Pons (tissue), 1 donor: ENCODE data around the gene RAMP2.
"Not testable (repeated sequence)": the region's sequence is repeated elsewhere in the genome, so short reads cannot be mapped to it uniquely, and the experiment has no call there.

Experiments used
- DNase-seq: peaks from one replicate; pipeline ENCODE4 v3.0.0-alpha.2; 2016; ENCODE audit warnings: low spot score

Gene RAMP2

GRCh38 chr17:42760652-42761581 is at the start of gene RAMP2:
TSS of gene RAMP2 (plus strand) at chr17:42761227. CDS start at chr17:42761262, 35 bp downstream.
- no peak for DNase-seq

- peak; percentile 92 for DNase-seq
Observed at GRCh38 chr17:42720996-42721583, 39.9 kb upstream of the RAMP2 start.

GRCh38 chr17:42723636-42724035 is 37.4 kb upstream of the RAMP2 start:
- DNase-seq: no peak

DNA sequence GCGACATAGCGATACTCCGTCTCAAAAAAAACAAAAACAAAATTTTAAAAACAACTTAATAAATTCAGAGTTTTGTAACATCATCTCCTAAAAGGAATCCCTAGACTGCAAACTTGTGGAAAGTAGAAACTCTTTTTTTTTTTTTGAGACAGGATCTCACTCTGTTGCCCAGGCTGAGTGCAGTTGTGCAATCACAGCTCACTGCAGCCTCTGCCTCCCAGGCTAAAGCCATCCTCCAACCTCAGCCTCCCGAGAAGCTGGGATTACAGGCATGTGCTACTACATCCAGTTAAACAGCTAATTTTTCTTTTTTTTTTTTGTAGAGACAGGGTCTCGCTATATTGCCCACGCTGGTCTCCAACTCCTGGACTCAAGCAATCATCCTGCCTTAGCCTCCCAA is 35.9 kb upstream of the RAMP2 start:
- no peak for DNase-seq

DNA sequence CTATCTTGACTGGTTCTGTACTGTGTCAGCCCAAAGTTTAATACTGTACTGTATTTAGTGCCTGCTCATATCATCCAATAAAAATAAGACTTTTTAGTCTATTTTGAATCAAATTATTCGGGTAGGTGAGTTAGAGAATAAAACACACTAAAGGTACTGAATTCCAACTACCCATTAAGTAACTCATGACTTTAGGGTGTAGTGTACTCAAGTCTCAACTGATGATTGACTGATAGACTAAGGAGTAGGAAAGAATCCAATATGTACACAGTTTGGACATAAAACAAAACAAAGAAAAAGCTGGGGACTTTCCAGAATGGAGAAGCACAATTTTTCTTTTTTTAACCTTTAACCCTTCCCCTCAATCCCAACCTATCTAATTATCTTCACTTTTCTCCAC is 20.3 kb upstream of the RAMP2 start:
- DNase-seq: no peak

GRCh38 chr17:42742916-42743315 is 18.1 kb upstream of the RAMP2 start:
- DNase-seq: not testable (repeated sequence)

DNA sequence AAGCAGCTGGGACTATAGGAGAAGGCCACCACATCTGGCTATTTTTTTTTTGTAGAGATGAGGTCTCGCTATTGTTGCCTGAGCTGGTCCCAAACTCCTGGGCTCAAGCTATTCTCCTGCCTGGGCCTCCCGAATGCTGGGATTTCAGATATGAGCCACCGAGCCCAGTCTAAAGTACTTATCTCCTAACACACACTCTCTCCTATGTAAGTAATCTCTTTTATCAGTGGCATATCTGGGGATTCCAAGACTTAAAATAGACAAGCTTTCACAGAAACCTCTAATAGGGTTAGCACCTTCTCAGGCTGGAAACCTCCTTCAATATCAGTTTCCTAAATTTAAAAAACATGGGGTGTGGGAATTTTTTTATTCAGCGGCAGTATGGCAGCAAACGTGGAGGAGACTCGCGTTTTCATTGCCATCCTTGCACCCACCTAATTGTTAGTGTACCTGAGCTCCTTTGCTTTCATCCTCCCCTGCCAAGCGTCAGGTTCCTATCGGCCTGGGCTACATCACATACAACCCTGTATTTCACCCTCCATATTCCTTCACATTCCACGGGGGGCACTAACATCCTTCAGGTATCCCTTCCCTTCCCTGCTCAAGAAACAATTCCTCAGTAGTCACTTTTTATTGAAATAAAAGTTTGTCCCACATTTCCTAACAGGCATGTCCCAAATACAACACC is 17.3 kb upstream of the RAMP2 start:
- DNase-seq: no peak

GRCh38 chr17:42744283-42744805 is 16.7 kb upstream of the RAMP2 start:
- peak; percentile 48 for DNase-seq

DNA sequence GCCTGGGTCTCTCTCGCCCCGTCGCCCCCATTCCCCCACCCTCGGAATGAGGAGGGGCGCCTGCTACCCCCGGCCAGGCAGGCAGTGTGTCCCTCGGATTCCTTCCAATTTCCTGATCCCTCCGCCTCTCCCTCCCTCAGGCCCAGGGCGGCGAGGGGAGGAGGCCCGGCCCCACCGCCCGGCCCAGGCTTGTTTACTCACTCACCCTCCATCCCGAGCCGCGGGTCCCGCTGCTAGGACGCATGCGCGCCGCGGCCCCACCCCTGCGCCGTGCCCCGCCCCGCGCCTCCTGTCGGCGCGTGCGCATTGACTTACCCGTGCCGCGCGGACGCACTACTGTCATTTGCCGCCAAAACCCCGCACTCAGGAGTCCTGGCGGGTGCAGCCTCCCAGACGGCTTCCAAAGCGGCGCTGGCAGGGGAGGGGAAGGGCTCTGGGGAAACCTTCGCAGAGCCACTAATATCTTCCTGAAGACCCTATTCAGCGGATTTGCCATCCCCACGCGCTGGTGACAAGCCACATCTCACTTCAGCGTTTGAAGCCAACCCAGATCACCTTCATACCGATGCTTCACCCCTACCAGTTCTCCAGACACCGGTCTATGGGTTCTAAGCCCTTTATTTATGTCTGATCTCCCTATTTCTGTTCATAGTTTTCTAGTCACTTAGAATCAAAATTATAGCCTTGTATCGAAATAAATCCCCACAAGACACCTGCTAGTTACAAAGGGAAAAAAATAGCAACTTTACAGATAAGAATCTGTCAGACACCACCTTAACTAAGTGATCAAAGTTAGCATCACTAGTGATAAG is 16.0 kb upstream of the RAMP2 start, which contains the start of gene EZH1:
TSS of gene EZH1 (minus strand) at position 235 of the 812 bp plus-strand sequence. CDS start 16,099 bp downstream, outside the sequence.
- peak; percentile 90 for DNase-seq

DNA sequence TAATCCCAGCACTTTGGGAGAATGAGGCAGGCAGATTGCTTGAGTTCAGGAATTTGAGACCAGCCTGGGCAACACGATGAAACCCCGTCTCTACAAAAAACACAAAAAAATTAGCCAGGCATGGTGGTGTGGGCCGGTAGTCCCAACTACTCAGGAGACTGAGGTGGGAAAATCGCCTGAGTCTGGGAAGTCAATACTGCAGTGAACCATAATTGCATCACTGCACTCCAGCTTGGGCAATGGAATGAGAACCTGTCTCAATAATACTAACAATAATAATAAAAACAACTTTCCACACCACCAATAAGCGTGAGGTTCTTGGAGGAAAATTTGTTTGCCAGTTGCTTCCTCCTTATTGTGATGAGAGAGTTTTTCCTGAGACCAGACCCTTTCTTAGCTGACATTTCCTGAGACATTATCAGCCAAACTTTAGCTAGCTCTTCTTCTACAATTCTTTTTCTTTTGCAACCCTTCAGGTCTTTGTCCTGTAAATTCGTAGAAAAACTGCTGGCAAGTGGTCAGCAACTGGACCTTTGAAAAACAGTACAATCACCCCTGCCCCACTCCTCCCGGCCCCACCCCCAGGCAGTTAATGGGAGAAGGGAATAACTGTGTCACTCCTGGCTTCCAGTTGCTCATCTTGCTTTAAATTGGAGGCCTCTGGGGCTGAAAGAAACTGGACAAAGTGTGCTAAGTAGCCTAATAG is 12.7 kb upstream of the RAMP2 start:
- no peak for DNase-seq

GRCh38 chr17:42748908-42749798 is 11.9 kb upstream of the RAMP2 start:
- DNase-seq: no peak

GRCh38 chr17:42750739-42751344 is 10.2 kb upstream of the RAMP2 start:
- no peak for DNase-seq

DNA sequence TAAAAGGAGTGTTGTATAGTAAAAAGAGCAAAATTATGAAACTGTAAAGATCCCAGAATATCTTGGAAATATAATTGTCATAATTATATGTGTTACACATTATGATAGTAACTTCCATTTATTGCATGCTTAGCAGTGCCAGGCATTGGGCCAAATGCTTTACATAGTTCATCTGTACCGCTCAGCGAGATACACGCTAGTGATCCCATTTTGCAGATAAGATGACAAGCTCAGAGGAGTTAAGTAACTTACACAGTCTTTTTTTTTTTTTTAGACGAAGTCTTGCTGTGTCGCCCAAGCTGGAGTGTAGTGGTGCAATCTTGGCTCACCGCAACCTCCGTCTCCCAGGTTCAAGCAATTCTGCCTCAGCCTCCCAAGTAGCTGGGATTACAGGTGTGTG is 9.4 kb upstream of the RAMP2 start:
- no peak for DNase-seq

- no peak for DNase-seq
Observed at GRCh38 chr17:42754782-42755181, 6.2 kb upstream of the RAMP2 start.

DNA sequence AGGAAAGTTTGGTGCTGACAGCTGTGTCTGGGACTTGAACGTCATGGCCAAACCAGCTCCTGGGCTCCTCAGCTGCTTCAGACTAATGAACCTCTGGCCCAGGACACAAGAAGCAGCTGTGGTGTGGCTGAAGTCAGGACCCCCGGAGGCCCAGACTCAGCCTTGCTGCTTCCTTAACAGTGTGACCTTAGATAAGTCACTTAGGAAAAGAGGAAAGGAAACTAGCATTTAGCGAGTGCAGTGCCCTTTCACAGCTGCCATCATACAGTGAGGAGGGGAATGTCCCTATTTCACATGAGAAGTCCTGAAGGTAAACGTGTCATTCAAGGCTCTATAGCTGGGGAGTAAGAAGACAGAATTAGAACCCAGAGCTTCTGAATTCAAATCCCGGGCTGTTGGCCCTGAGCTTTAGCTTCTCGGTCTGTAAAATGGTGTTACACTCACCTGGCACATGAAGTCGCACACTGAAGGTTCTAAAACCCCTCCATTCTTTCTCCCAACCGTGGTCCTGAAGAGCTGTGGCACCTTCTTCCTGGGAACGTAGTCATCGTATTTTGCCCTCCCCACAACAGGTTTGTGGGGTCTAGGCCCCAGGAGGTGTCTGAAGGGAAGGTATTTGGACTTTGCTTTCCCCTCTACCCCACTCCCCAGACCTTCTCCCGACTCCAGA is 910 bp upstream of the RAMP2 start:
- no peak for DNase-seq

DNA sequence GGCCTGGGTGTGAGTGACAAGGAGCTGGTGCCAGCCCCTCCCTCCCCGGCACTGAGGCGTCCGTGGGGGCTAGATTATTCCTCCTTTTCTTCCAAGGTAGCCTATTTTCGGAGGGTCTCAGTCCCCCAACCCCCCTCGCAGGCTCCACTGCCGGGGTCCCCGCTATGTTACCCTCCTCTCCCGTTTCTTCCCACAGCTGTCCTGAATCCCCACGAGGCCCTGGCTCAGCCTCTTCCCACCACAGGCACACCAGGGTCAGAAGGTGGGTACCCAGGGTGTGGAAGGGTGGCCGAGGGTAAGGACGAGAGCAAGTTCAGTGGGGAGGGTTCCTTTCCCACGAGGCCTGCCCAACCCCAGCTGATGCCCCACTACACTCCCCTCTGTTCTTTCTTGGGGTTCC is 611 bp downstream of the RAMP2 start:
- DNase-seq: no peak

DNA sequence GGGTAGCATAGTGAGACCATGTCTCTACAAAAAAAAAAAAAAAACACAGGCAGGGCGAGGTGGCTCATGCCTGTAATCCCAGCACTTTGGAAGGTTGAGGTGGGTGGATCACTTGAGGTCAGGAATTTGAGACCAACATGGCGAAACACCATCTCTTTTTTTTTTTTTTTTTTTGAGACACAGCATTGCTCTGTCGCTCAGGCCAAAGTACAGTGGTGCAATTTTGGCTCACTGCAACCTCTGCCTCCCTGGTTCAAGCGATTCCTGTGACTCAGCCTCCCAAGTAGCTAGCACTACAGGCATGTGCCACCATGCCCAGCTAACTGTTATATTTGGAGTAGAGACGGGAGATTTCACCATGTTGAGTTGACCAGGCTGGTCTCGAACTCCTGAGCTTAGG is 5.1 kb downstream of the RAMP2 start:
- no peak for DNase-seq

DNA sequence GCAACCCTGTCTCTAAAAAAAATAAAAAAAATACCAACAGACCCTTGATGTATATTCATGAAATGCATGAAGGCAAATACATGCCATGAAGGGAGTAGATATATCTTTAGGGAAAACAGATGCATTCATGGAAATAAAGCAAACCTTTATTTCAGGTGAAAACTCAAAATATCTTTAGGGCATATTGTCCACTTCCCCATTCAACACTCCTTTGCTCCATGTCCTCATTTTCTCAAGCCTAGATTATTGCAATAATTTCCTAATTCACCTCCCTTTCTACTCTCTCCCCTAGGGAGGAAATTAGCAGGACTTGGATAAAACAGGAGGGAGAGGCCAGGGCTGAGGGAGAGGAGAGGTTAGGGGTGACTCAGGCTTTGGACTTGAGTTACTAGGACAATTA is 6.5 kb downstream of the RAMP2 start:
- DNase-seq: no peak

DNA sequence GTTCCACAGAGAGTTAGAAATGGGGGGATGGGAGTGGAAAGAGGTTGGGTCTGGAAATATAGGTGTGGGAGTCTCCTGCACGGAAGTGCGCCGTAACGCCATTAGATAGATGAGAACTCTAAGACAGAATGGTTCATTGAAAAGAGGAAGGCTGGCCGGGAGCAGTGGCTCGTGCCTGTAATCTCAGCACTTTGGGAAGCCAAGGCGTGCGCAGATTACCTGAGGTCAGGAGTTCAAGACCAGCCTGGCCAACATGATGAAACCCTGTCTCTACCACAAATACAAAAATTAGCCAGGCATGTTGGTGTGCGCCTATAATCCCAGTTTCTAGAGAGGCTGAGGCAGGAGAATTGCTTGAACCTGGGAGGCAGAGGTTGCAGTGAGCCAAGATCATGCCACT is 7.0 kb downstream of the RAMP2 start:
- DNase-seq: not testable (repeated sequence)
